ENCODE measurements around the gene SLC46A2.

Gene SLC46A2

GRCh38 chr9:112856843-112857242, 33.8 kb downstream of the SLC46A2 start:
- no peak for DNase-seq

GRCh38 chr9:112856200-112856599, 34.5 kb downstream of the SLC46A2 start:
- DNase-seq = no peak

- no peak for DNase-seq
These were observed 36.0 kb downstream of the SLC46A2 start for GRCh38 chr9:112854657-112855056.

GRCh38 chr9:112853882-112854585, 36.6 kb downstream of the SLC46A2 start:
- DNase-seq = no peak

- no peak for DNase-seq
These were observed 37.8 kb downstream of the SLC46A2 start for GRCh38 chr9:112852741-112853504.

GRCh38 chr9:112850840-112851239, 39.8 kb downstream of the SLC46A2 start:
- no peak for DNase-seq

GRCh38 chr9:112849363-112849922, 41.2 kb downstream of the SLC46A2 start:
- no peak for DNase-seq

GRCh38 chr9:112848316-112849151, 42.1 kb downstream of the SLC46A2 start:
- no peak for DNase-seq

- no peak for DNase-seq
These were observed 43.9 kb downstream of the SLC46A2 start for GRCh38 chr9:112846528-112847488.

GRCh38 chr9:112844771-112845542, 45.7 kb downstream of the SLC46A2 start:
- peak; percentile 35 to 57 for DNase-seq

GRCh38 chr9:112842555-112842954, 48.1 kb downstream of the SLC46A2 start:
- no peak for DNase-seq

- no peak for DNase-seq
These were observed 49.4 kb downstream of the SLC46A2 start for GRCh38 chr9:112841261-112841660.

- no peak for DNase-seq
These were observed 51.3 kb downstream of the SLC46A2 start for GRCh38 chr9:112839331-112839730.

- no peak for DNase-seq
These were observed 52.3 kb downstream of the SLC46A2 start for GRCh38 chr9:112838342-112838741.

GRCh38 chr9:112836394-112836793, 54.3 kb downstream of the SLC46A2 start:
- DNase-seq = no peak

- DNase-seq = no peak
These were observed 57.6 kb downstream of the SLC46A2 start for GRCh38 chr9:112833081-112833480.

- no peak for DNase-seq
These were observed 58.7 kb downstream of the SLC46A2 start for GRCh38 chr9:112831969-112832368.

- no peak for DNase-seq
These were observed 59.3 kb downstream of the SLC46A2 start for GRCh38 chr9:112831281-112831851.

All from NCI-H1930 (cell line).